PFSK-1 (cell line): ENCODE results near the gene ABCB8.
A peak's percentile ranks its signal among the peaks of the same experiment; 100 is the strongest.

ENCODE experiments used
- FOXP2 ChIP-seq: optimal IDR thresholded peaks from 2 replicates; pipeline ENCODE3; 2011; ENCODE audit warnings: borderline replicate concordance, control low read depth, inconsistent platforms; ENCODE audit not compliant: insufficient read depth; ENCODE audit errors: extremely low read length, extremely low read depth
- POLR2AphosphoS5 ChIP-seq: IDR thresholded peaks from 2 replicates; pipeline ENCODE4 v1.6.1; 2012; ENCODE audit warnings: low read depth, mild to moderate bottlenecking, control low read depth, low read length, moderate library complexity
- SIN3A ChIP-seq: IDR thresholded peaks from 2 replicates; pipeline ENCODE4 v1.6.1; 2012; ENCODE audit warnings: mild to moderate bottlenecking, low read length, moderate library complexity, borderline replicate concordance; ENCODE audit not compliant: insufficient read depth
- TAF1 ChIP-seq: IDR thresholded peaks from 2 replicates; pipeline ENCODE4 v1.6.1; 2012; ENCODE audit warnings: low read length, control low read depth, borderline replicate concordance; ENCODE audit not compliant: insufficient read depth
- TF ChIP-seq, protein P1 (sequence below), 2 experiments: IDR thresholded peaks; 2 replicates each; pipeline versions ENCODE4 v1.6.1 to v1.8.0; 2011 to 2012; ENCODE audit warnings: low read depth in 2 of 2, low read length in 2 of 2, control low read depth in 1 of 2, inconsistent platforms in 1 of 2, mild to moderate bottlenecking in 1 of 2, moderate library complexity in 1 of 2; ENCODE audit not compliant: insufficient read depth in 1 of 2

The ABCB8 gene

DNA sequence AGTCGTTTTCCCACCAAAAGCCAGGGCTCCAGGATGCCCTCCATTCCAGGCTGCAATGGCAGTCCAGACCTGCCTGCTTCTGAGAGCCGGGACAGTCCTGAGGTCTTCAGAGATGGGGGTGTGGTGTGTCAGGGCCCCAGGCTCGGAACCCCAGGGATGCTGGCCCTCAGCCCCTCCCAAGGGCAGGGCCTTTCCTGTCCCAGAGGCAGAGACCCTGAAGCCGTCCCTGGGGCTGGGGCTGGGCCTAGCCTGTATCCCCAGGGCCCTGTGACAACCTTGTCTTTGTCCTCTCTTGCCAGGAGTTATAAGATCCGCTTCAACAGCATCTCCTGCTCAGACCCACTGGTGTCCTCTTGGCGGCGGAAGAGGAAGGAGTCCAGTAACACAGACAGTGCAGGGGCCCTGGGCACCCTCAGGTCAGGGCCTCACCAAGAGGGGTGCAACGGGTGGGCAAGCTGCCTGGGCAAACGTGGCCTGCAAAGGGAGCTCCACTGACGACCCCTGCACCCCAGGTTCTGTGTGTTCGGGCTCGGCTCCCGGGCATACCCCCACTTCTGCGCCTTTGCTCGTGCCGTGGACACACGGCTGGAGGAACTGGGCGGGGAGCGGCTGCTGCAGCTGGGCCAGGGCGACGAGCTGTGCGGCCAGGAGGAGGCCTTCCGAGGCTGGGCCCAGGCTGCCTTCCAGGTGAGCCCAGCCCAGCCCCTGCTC, 21.5 kb upstream of the ABCB8 start:
- TF ChIP-seq, protein P1, sequence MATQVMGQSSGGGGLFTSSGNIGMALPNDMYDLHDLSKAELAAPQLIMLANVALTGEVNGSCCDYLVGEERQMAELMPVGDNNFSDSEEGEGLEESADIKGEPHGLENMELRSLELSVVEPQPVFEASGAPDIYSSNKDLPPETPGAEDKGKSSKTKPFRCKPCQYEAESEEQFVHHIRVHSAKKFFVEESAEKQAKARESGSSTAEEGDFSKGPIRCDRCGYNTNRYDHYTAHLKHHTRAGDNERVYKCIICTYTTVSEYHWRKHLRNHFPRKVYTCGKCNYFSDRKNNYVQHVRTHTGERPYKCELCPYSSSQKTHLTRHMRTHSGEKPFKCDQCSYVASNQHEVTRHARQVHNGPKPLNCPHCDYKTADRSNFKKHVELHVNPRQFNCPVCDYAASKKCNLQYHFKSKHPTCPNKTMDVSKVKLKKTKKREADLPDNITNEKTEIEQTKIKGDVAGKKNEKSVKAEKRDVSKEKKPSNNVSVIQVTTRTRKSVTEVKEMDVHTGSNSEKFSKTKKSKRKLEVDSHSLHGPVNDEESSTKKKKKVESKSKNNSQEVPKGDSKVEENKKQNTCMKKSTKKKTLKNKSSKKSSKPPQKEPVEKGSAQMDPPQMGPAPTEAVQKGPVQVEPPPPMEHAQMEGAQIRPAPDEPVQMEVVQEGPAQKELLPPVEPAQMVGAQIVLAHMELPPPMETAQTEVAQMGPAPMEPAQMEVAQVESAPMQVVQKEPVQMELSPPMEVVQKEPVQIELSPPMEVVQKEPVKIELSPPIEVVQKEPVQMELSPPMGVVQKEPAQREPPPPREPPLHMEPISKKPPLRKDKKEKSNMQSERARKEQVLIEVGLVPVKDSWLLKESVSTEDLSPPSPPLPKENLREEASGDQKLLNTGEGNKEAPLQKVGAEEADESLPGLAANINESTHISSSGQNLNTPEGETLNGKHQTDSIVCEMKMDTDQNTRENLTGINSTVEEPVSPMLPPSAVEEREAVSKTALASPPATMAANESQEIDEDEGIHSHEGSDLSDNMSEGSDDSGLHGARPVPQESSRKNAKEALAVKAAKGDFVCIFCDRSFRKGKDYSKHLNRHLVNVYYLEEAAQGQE (IDR thresholded peaks at IDR 0.05; ENCODE audit: insufficient read depth in 1 of 2, low read depth in 2 of 2, low read length in 2 of 2): no peak
- no peak for TF ChIP-seq TAF1
- no peak for TF ChIP-seq POLR2AphosphoS5
- TF ChIP-seq SIN3A: no peak
- no peak for TF ChIP-seq FOXP2

GRCh38 chr7:151007469-151007898, 20.8 kb upstream of the ABCB8 start:
- TF ChIP-seq POLR2AphosphoS5: no peak
- no peak for TF ChIP-seq TAF1
- TF ChIP-seq, protein P1 (IDR thresholded peaks at IDR 0.05; ENCODE audit: insufficient read depth in 1 of 2, low read depth in 2 of 2, low read length in 2 of 2): no peak
- TF ChIP-seq SIN3A: no peak
- no peak for TF ChIP-seq FOXP2

DNA sequence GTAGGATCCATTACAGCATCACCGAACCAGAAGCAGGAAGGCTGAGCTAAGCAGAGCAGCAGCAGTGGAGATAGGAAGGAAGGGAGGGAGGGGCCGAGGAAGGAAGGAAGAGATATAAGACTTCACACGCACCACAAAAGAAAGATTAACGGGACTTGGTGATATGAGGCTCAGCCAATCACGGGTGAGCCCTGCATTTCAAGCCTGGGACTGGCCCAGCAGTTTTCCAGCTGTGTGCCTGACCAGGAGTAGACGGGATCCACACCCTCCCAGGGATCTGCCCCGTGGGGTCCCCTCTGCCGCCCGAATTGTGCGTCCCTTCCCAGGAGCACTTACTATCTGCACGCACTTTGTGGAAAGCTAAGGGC, 20.1 kb upstream of the ABCB8 start:
- TF ChIP-seq SIN3A: no peak
- no peak for TF ChIP-seq TAF1
- no peak for TF ChIP-seq FOXP2
- TF ChIP-seq, protein P1 (IDR thresholded peaks at IDR 0.05; ENCODE audit: insufficient read depth in 1 of 2, low read depth in 2 of 2, low read length in 2 of 2): no peak
- TF ChIP-seq POLR2AphosphoS5: no peak

- TF ChIP-seq FOXP2 (no peak), POLR2AphosphoS5 (peak; percentile 73), TAF1 (0 out of 2 replicates have a peak, but pooled peaks have one; percentile 18), SIN3A (no peak)
- TF ChIP-seq, protein P1 (IDR thresholded peaks at IDR 0.05; ENCODE audit: insufficient read depth in 1 of 2, low read depth in 2 of 2, low read length in 2 of 2): peak in 1 of 2 experiments; percentile 62; a peak in 1 of 4 replicates
Observed at GRCh38 chr7:151008511-151009323, 19.5 kb upstream of the ABCB8 start.
